Panc1 (cell line): ENCODE results near the gene ZNF292.

Experiments
- POLR2AphosphoS5 ChIP-seq: IDR thresholded peaks from 2 replicates; pipeline ENCODE4 v1.6.1; 2012; ENCODE audit warnings: mild to moderate bottlenecking, low read depth, low read length, moderate library complexity
- TF ChIP-seq, protein P1 (sequence below): fragments of 450-650 bp; IDR thresholded peaks from 2 replicates; pipeline ENCODE4 v1.5.1; 2017; ENCODE audit warnings: mild to moderate bottlenecking

DNA sequence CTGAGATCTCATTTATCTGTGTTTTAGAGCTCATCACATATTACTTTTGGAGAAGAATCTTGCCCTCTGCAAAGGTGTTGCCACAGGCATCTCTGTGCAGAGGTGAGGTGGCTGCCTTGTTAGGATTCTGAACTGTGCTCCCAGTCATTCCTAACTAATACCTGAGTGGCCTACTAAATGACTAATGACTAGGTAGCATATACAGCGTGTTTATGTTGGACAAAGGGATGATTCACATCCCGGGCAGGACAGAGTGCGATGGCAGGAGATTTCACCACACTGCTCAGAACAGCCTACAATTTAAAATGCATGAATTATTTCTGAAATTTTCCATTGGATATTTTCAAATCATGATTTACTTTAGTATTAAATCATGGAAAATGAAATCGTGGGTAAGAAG lies 37.3 kb upstream of the ZNF292 start:
- TF ChIP-seq POLR2AphosphoS5 = no peak
- TF ChIP-seq, protein P1, sequence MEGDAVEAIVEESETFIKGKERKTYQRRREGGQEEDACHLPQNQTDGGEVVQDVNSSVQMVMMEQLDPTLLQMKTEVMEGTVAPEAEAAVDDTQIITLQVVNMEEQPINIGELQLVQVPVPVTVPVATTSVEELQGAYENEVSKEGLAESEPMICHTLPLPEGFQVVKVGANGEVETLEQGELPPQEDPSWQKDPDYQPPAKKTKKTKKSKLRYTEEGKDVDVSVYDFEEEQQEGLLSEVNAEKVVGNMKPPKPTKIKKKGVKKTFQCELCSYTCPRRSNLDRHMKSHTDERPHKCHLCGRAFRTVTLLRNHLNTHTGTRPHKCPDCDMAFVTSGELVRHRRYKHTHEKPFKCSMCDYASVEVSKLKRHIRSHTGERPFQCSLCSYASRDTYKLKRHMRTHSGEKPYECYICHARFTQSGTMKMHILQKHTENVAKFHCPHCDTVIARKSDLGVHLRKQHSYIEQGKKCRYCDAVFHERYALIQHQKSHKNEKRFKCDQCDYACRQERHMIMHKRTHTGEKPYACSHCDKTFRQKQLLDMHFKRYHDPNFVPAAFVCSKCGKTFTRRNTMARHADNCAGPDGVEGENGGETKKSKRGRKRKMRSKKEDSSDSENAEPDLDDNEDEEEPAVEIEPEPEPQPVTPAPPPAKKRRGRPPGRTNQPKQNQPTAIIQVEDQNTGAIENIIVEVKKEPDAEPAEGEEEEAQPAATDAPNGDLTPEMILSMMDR = no peak
